Esophagus squamous epithelium (tissue), 4 donors: ENCODE results near the gene PRM2.

Experiments
- POLR2A ChIP-seq, 4 donors: fragments of 450-650 bp; IDR thresholded peaks; one replicate each; pipeline ENCODE4 v1.6.1; 2017; ENCODE audit warnings: antibody characterized with exemption in 4 of 4, mild to moderate bottlenecking in 4 of 4, moderate library complexity in 3 of 4
- TF ChIP-seq, protein P1 (sequence below), 6 experiments: fragments of 450-650 bp in 4 of 6; fragments of 200-600 bp in 2 of 6; sonication (generic) in 2 of 6; IDR thresholded peaks; one replicate each; pipeline ENCODE4 v1.5.1; 2016 to 2019; ENCODE audit warnings: antibody characterized with exemption in 6 of 6, mild to moderate bottlenecking in 4 of 6, moderate library complexity in 4 of 6

DNA sequence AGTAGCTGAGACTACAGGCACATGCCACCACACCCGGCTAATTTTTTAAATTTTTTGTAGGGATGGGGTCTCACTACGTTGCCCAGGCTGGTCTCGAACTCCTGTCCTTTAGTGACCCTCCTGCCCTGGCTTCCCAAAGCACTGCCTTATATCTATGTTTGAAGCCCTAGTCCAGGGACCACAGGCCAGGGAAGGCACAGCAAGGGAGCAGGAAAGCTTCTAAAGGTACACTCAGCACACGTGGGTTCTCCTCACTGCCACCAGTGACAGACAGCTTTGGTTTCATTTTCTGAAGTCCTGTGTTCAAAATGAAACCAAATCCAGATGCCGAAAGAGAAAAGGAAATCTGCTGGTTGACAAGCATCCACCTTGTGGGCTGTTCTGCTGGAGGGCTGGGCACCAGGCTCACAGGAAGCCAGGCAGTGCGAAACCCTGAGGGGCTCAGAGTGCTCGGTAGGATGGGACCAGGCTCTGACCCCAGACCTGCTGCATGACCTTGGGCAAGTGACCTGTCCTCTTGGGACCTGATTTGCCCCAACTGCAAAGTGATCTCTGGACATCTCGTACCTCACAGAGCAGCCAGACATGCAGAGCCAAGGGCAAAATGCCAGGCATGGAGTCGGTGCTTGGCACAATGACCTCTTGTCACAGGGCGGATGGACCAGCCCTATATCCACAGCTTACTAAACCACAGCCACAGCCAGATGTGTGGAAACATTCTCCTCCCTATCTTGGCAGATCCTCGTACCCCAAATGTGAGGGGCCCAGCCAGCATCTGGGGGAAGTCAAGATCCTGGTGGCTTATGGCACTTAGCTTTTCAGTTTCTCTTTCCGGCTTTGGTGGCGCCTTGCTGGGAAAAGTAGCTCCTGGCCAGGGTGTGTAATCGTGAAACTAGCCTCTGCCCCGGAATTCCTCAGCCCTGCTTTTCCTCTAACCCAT is 17.5 kb downstream of the PRM2 start:
- TF ChIP-seq, protein P1, sequence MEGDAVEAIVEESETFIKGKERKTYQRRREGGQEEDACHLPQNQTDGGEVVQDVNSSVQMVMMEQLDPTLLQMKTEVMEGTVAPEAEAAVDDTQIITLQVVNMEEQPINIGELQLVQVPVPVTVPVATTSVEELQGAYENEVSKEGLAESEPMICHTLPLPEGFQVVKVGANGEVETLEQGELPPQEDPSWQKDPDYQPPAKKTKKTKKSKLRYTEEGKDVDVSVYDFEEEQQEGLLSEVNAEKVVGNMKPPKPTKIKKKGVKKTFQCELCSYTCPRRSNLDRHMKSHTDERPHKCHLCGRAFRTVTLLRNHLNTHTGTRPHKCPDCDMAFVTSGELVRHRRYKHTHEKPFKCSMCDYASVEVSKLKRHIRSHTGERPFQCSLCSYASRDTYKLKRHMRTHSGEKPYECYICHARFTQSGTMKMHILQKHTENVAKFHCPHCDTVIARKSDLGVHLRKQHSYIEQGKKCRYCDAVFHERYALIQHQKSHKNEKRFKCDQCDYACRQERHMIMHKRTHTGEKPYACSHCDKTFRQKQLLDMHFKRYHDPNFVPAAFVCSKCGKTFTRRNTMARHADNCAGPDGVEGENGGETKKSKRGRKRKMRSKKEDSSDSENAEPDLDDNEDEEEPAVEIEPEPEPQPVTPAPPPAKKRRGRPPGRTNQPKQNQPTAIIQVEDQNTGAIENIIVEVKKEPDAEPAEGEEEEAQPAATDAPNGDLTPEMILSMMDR (IDR thresholded peaks at IDR 0.05): no peak
- TF ChIP-seq POLR2A (IDR thresholded peaks at IDR 0.05): no peak
